Esophagus muscularis mucosa (tissue), 4 donors: Measurements from ENCODE around the gene MT1B.

ENCODE experiments used
- CTCF ChIP-seq, 3 experiments: fragments of 200-600 bp in 2 of 3; fragments of 450-650 bp in 1 of 3; sonication (generic) in 2 of 3; IDR thresholded peaks; one replicate each; pipeline ENCODE4 v1.5.1; 2017 to 2019; ENCODE audit warnings: antibody characterized with exemption in 3 of 3, mild to moderate bottlenecking in 2 of 3, moderate library complexity in 1 of 3
- EP300 ChIP-seq: sonication (generic); formaldehyde crosslinking; IDR thresholded peaks from one replicate; pipeline ENCODE4 v1.6.1; 2017; ENCODE audit warnings: antibody characterized with exemption
- POLR2A ChIP-seq: fragments of 450-650 bp; IDR thresholded peaks from one replicate; pipeline ENCODE4 v1.6.1; 2017; ENCODE audit warnings: antibody characterized with exemption, moderate library complexity, mild to moderate bottlenecking, low read depth
- POLR2AphosphoS5 ChIP-seq, 2 donors: sonication (generic); formaldehyde crosslinking; IDR thresholded peaks; one replicate each; pipeline ENCODE4 v1.6.1; 2017; ENCODE audit warnings: antibody characterized with exemption in 2 of 2

GRCh38 chr16:56636616-56637413 lies 14.9 kb upstream of the MT1B start:
- TF ChIP-seq CTCF (IDR thresholded peaks at IDR 0.05): no peak
- no peak for TF ChIP-seq POLR2AphosphoS5 (IDR thresholded peaks at IDR 0.05)
- no peak for TF ChIP-seq EP300
- TF ChIP-seq POLR2A: no peak
